CD4-positive, alpha-beta T cell treated with Interleukin-12 subunit alpha and Interleukin-12 subunit beta, for 1 hour (primary cell): ENCODE data around the gene HDAC5.
"Not testable (repeated sequence)": the region's sequence is repeated elsewhere in the genome, so short reads cannot be mapped to it uniquely, and the experiment has no call there.

ENCODE experiments used
- DNase-seq: peaks from one replicate; pipeline ENCODE4 v3.0.0-alpha.2; 2020

HDAC5 gene

GRCh38 chr17:44123356-44124117 lies at the start of gene HDAC5:
Gene HDAC5 (minus strand): TSS chr17:44123641. CDS start chr17:44117515, 6,126 bp downstream.
- DNase-seq: peak; percentile 95

GRCh38 chr17:44171931-44172455 lies 48.6 kb upstream of the HDAC5 start:
- no peak for DNase-seq

GRCh38 chr17:44170499-44171201 lies 47.2 kb upstream of the HDAC5 start, which contains the start of gene ASB16:
Gene ASB16 (plus strand): TSS chr17:44170704. CDS start chr17:44170790, 86 bp downstream.
- DNase-seq: no peak

- DNase-seq: no peak
These were observed 46.7 kb upstream of the HDAC5 start for GRCh38 chr17:44170135-44170498.

GRCh38 chr17:44167181-44167861 lies 43.9 kb upstream of the HDAC5 start:
- no peak for DNase-seq

- no peak for DNase-seq
These were observed 41.0 kb upstream of the HDAC5 start for GRCh38 chr17:44164476-44164875.

GRCh38 chr17:44159519-44160210 lies 36.2 kb upstream of the HDAC5 start:
- DNase-seq: peak; percentile 58

GRCh38 chr17:44155488-44155887 lies 32.0 kb upstream of the HDAC5 start:
- no peak for DNase-seq

- DNase-seq: no peak
These were observed 29.4 kb upstream of the HDAC5 start for GRCh38 chr17:44152875-44153274.

GRCh38 chr17:44149750-44150329 lies 26.4 kb upstream of the HDAC5 start:
- DNase-seq: no peak

GRCh38 chr17:44149066-44149465 lies 25.6 kb upstream of the HDAC5 start:
- not testable (repeated sequence) for DNase-seq

GRCh38 chr17:44147812-44148211 lies 24.4 kb upstream of the HDAC5 start:
- no peak for DNase-seq

GRCh38 chr17:44146375-44147346 lies 23.2 kb upstream of the HDAC5 start:
- no peak for DNase-seq

- DNase-seq: no peak
These were observed 21.7 kb upstream of the HDAC5 start for GRCh38 chr17:44144966-44145739.

- DNase-seq: not testable (repeated sequence)
These were observed 20.5 kb upstream of the HDAC5 start for GRCh38 chr17:44143921-44144320.

- DNase-seq: peak; percentile 18
These were observed 14.7 kb upstream of the HDAC5 start for GRCh38 chr17:44137891-44138709.

- DNase-seq: no peak
These were observed 11.5 kb upstream of the HDAC5 start for GRCh38 chr17:44134752-44135568.

GRCh38 chr17:44133918-44134476 lies 10.6 kb upstream of the HDAC5 start:
- DNase-seq: no peak
